K562 (cell line): ENCODE results near the gene EPHB1. TPM values are rescaled to one million over a fixed set of nuclear protein-coding genes. Genes with fewer than 3 reads are reported as not detected.

ENCODE experiments used
- DEAF1 ChIP-seq: fragments of 450-650 bp; formaldehyde crosslinking; IDR thresholded peaks from 2 replicates; pipeline ENCODE4 v1.4.0; 2020; ENCODE audit warnings: mild to moderate bottlenecking, moderate library complexity
- RREB1 ChIP-seq: fragments of 250-450 bp; sonication (Bioruptor Pico); IDR thresholded peaks from 2 replicates; pipeline ENCODE4 v1.4.0; 2020
- U2AF1 ChIP-seq: fragments of 200-400 bp; formaldehyde crosslinking; optimal IDR thresholded peaks from 2 replicates; pipeline ENCODE3; 2017; ENCODE audit warnings: mild to moderate bottlenecking, low read depth, low read length, moderate library complexity
- ZNF23 ChIP-seq: fragments of 250-450 bp; sonication (Bioruptor Pico); IDR thresholded peaks from 2 replicates; pipeline ENCODE4 v1.4.0; 2020; ENCODE audit warnings: mild to moderate bottlenecking
- polyA plus RNA-seq, 8 experiments: library from polyadenylated mRNA; depleted of rRNA in 4 of 8; stranded (reverse) in 5 of 8; unstranded in 3 of 8; fragments of >200 nt; fragmentation: Nextera tagmentation in 2 of 8; fragmentation: Illumina TruSeq in 1 of 8; extraction: Ambion mirVana in 2 of 8; extraction: Trizol in 1 of 8; gene quantifications; 2 replicates each; pipeline versions ENCODE4 v1.2.1 to v1.2.3, GENCODE V29; 2011 to 2014; ENCODE audit warnings: inconsistent platforms in 1 of 8, missing spikeins in 1 of 8
- total RNA-seq, 7 experiments: library from RNA; depleted of rRNA in 6 of 7; stranded (reverse); fragments of >200 nt in 6 of 7; fragmentation: Illumina TruSeq in 2 of 7; extraction: Trizol in 2 of 7; gene quantifications; 2 replicates each; pipeline versions ENCODE4 v1.2.1 to v1.2.3, GENCODE V29; 2011 to 2021; ENCODE audit warnings: low replicate concordance in 1 of 7

Gene EPHB1
- total and polyA plus RNA-seq, 9 of the 15 experiments (the other 6 are each of a cell fraction or from before 2014, with no cell fraction given): 0.29 TPM; not detected in 8

- TF ChIP-seq RREB1: no peak
- TF ChIP-seq ZNF23 (CRISPR knock-in tag): no peak
- no peak for TF ChIP-seq DEAF1 (CRISPR knock-in tag)
- TF ChIP-seq U2AF1: no peak
Measured at GRCh38 chr3:134911586-134912548, 116.8 kb downstream of the EPHB1 start (continued).
